ENCODE data around the gene PTPRM. TPM values are rescaled to one million over a fixed set of nuclear protein-coding genes. Genes with fewer than 3 reads are reported as not detected.

The PTPRM gene
- total and polyA plus RNA-seq, 2 of the 8 experiments (the other 6 are each of a cell fraction or from before 2014, with no cell fraction given): 4.1 to 7.0 TPM

DNA sequence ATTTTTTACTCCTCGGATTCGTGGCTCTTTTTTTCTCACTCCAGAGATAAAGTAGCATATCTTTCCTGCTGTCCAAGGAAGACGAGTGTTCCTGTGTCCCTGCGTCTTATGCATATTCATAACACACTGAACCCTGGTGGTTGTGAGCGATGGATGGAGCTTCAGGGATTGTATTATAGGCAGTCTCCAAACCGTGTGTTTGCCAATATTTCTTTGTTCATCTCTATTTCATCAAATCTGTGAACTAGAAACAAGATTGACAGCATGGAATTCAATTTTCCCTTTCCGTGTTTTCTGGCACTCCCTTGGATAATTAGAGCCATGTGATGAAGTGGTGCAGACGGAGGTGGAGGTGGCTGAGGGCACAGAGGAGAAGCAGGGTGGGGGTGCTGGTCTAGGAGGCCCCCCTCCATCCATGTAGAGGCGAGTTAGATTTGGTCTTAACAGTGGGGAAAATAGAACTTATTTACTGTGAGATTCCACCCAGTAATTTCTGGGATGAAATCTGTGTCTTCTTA lies 240.9 kb downstream of the PTPRM start (continued):
- no peak for TF ChIP-seq YY1 (IDR thresholded peaks at IDR 0.05; ENCODE audit: low read depth, low read length)
- TF ChIP-seq HDAC2 (IDR thresholded peaks at IDR 0.05; ENCODE audit: borderline replicate concordance in 1 of 2, low read depth in 2 of 2, low read length in 2 of 2): no peak
- no peak for TF ChIP-seq JUND (IDR thresholded peaks at IDR 0.05; ENCODE audit: low read length)
- no peak for TF ChIP-seq NRF1 (IDR thresholded peaks at IDR 0.05; ENCODE audit: low read depth, low read length)
- TF ChIP-seq NANOG (IDR thresholded peaks at IDR 0.05; ENCODE audit: insufficient read depth, low read depth, low read length, poor library complexity, severe bottlenecking): no peak
- no peak for TF ChIP-seq CREB1 (IDR thresholded peaks at IDR 0.05)
- no peak for TF ChIP-seq BACH1 (IDR thresholded peaks at IDR 0.05; ENCODE audit: low read length)
